ENCODE data around the gene ESRRB.

- TF ChIP-seq CTCF (IDR thresholded peaks at IDR 0.05) (no peak), POLR2A (IDR thresholded peaks at IDR 0.05) (no peak), POLR2AphosphoS5 (IDR thresholded peaks at IDR 0.05; ENCODE audit: insufficient read depth in 1 of 2, low read depth in 1 of 2) (no peak)
Measured at GRCh38 chr14:76462330-76462729, 86.4 kb downstream of the ESRRB start.

All from vagina (tissue), 2 donors.